NB4 (cell line): Measurements from ENCODE around the gene RGS2.

Experiments
- DNase-seq: peaks from one replicate; pipeline ENCODE4 v3.0.0; 2010; ENCODE audit warnings: low read depth
- H3K4me3 ChIP-seq: one replicate; pipeline ENCODE4 v1.5.1; 2011; ENCODE audit warnings: mild to moderate bottlenecking, low read depth, low read length, moderate library complexity
- MYC ChIP-seq: IDR thresholded peaks from 2 replicates; pipeline ENCODE4 v1.6.1; 2011; ENCODE audit warnings: low read depth, low read length
- POLR2A ChIP-seq: IDR thresholded peaks from 2 replicates; pipeline ENCODE4 v1.6.1; 2011; ENCODE audit warnings: mild to moderate bottlenecking; ENCODE audit not compliant: insufficient read length; ENCODE audit errors: extremely low read depth
- TF ChIP-seq, protein P1 (sequence below): IDR thresholded peaks from 2 replicates; pipeline ENCODE4 v1.6.1; 2011; ENCODE audit warnings: low read depth, low read length
- TF ChIP-seq, protein P2 (sequence below): IDR thresholded peaks from one replicate; pipeline ENCODE4 v1.5.1; 2012; ENCODE audit warnings: low read depth, low read length

RGS2 gene

DNA sequence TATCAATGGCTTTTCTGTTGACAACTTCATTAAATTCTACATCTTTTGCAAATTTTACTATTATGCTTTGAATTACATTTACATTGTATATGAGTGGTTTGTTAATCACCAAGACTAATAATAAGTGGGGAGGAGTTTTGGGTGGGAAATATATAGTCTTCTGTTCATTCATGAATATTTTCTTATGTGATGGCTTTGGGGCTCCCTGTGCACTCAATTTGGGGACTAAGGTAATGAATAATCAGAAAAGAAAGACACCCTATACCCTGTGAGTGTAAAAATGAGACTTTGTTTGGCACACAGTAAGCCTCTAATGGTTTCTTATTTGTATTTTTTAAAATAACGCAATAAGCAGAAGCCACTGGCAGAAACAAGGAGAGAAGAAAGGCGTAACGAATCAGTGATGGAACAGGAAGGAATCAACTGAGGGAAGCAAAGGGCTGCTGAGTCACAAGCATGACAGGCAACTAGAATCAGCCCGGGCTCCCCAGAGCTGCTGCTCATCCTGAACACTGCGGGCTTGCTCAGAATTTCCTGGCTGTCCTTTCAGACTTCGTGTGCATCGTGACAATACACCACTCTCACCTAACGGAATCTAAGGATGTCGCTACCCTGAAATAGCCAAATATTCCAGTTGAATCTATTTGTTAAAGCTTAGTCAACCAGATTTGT, 20.8 kb upstream of the RGS2 start:
- TF ChIP-seq MYC (no peak), POLR2A (no peak)
- TF ChIP-seq, protein P1, sequence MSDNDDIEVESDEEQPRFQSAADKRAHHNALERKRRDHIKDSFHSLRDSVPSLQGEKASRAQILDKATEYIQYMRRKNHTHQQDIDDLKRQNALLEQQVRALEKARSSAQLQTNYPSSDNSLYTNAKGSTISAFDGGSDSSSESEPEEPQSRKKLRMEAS: no peak
- TF ChIP-seq, protein P2, sequence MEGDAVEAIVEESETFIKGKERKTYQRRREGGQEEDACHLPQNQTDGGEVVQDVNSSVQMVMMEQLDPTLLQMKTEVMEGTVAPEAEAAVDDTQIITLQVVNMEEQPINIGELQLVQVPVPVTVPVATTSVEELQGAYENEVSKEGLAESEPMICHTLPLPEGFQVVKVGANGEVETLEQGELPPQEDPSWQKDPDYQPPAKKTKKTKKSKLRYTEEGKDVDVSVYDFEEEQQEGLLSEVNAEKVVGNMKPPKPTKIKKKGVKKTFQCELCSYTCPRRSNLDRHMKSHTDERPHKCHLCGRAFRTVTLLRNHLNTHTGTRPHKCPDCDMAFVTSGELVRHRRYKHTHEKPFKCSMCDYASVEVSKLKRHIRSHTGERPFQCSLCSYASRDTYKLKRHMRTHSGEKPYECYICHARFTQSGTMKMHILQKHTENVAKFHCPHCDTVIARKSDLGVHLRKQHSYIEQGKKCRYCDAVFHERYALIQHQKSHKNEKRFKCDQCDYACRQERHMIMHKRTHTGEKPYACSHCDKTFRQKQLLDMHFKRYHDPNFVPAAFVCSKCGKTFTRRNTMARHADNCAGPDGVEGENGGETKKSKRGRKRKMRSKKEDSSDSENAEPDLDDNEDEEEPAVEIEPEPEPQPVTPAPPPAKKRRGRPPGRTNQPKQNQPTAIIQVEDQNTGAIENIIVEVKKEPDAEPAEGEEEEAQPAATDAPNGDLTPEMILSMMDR: no peak
- peak; percentile 61 for DNase-seq
- H3K4me3 ChIP-seq: no peak overlapping the region

DNA sequence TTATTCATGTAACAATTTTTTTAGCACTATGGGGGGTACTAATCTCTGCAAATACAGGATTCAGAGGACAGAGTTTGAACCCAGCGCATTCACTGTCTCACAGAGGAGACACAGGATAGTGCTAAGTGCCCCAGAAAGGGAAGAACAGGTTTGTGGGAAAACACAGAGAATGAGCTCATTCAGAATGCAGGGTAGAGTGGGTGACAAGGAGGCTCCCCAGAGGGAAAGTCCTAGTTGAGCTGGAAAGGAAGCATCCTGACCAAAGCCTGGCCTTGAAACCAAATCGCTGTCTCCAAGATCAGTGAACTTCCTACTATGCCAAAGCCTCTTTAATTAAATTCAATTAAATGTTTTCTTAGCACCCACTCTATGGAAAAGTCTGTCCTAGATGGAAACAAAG, 19.0 kb upstream of the RGS2 start:
- H3K4me3 ChIP-seq: no peak overlapping the region
- no peak for DNase-seq
- TF ChIP-seq, protein P1: no peak
- no peak for TF ChIP-seq POLR2A
- no peak for TF ChIP-seq MYC
- TF ChIP-seq, protein P2: no peak

DNA sequence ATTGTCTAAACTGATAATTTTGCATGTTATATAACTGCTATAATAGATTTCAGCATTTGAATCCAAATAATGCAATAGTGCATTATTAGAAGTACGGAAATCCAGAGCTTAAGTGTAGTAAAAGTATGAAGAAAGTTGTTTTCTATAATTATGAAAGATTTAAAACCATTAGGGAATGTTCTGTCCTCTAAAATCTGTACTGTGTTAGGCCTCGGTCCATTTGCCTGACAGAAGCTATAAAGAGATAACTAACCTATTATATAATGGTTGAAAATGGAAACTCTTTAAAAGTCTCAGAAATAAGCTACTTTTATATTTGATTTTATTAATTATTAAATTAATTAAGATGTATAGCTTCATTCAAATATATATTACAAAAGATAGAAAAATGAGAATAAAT, 16.2 kb upstream of the RGS2 start:
- TF ChIP-seq, protein P1: no peak
- TF ChIP-seq POLR2A (no peak), MYC (no peak)
- TF ChIP-seq, protein P2: no peak

DNA sequence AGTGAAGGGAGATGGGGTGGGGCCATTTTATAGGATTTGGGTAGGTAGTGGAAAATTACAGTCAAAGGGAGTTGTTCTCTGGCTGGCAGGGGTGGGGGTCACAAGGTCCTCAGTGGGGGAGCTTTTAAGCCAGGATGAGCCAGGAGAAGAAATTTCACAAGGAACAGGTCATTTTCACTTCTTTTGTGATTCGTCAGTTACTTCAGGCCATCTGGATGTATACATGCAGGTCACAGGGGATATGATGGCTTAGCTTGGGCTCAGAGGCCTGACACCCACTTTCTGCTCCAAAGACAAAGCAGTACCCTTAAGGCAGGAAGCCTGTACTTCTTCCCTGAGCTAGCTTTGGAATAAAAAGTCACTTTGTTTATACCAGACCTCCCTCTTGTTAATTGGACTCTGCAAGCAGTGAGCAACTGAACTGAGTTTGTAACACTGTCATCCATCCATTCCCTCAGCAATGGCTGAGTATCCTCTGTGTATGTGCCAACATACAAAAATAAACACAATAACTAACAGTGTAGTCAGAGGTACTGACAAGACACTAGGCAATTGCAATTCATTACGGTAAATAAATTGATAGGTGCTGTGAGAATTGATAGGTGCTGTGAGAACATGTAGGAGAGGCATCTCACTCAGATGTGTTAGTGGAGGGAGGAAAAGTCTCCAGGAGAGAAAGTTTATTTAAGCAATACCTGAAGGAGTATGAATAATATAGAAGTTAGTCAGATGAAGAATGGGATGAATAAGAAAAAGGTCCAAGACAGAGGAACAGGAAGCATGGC, 14.7 kb upstream of the RGS2 start:
- TF ChIP-seq, protein P1: no peak
- TF ChIP-seq, protein P2: no peak
- TF ChIP-seq POLR2A (no peak), MYC (no peak)
- H3K4me3 ChIP-seq: no peak overlapping the region
- no peak for DNase-seq

More for the DNA sequence above, 16.2 kb upstream of the RGS2 start:
- H3K4me3 ChIP-seq: no peak overlapping the region
- DNase-seq: no peak

DNA sequence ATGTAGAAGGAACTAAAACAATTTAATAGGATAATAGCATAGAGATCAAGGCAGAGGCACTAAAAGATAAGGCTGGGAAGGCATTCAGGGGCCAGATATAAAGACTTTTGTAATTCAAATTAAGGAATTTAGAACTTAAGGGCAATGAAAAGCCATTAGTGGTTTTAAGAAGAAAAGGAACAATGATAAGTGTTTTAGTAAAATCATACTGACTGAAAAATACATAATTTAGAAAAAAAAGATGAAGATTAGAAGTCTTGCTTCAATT, 14.1 kb upstream of the RGS2 start:
- DNase-seq: no peak
- H3K4me3 ChIP-seq: no peak overlapping the region
- no peak for TF ChIP-seq POLR2A
- TF ChIP-seq, protein P1: no peak
- TF ChIP-seq MYC: no peak
- TF ChIP-seq, protein P2: no peak
